Gastroesophageal sphincter (tissue), 4 donors: ENCODE results near the gene SPZ1. TPM values are rescaled to one million over a fixed set of nuclear protein-coding genes. Genes with fewer than 3 reads are reported as not detected.

ENCODE experiments used
- ATAC-seq: fragments of 150-250 bp; one replicate; pipeline ENCODE4 v1.9.1; 2016; ENCODE audit warnings: mild to moderate bottlenecking, moderate library complexity
- H3K27ac ChIP-seq, 4 donors: fragments of 200-600 bp; sonication (generic) in 3 of 4; 1 replicate in 3 of 4; 2 replicates in 1 of 4; pipeline ENCODE4 v1.5.1; 2016 to 2019
- H3K27me3 ChIP-seq: fragments of 200-600 bp; sonication (generic); one replicate; pipeline ENCODE4 v1.5.1; 2019
- H3K36me3 ChIP-seq, 2 donors: fragments of 200-600 bp; sonication (generic); one replicate each; pipeline ENCODE4 v1.5.1; 2019; ENCODE audit warnings: control low read depth in 1 of 2
- H3K4me1 ChIP-seq, 3 donors: fragments of 200-600 bp; sonication (generic); 1 replicate in 2 of 3; 2 replicates in 1 of 3; pipeline ENCODE4 v1.5.1; 2016 to 2019; ENCODE audit warnings: control low read depth in 2 of 3
- H3K4me3 ChIP-seq, 2 donors: fragments of 200-600 bp; sonication (generic); one replicate each; pipeline ENCODE4 v1.5.1; 2019; ENCODE audit warnings: mild to moderate bottlenecking in 1 of 2, moderate library complexity in 1 of 2
- H3K9me3 ChIP-seq, 3 donors: fragments of 200-600 bp; sonication (generic); one replicate each; pipeline ENCODE4 v1.5.1; 2017 to 2019; ENCODE audit warnings: control low read depth in 2 of 3
- CTCF ChIP-seq, 4 experiments: fragments of 200-600 bp in 2 of 4; fragments of 450-650 bp in 2 of 4; sonication (generic) in 1 of 4; IDR thresholded peaks; one replicate each; pipeline ENCODE4 v1.5.1; 2017 to 2019; ENCODE audit warnings: antibody characterized with exemption in 4 of 4, mild to moderate bottlenecking in 2 of 4, moderate library complexity in 2 of 4
- EP300 ChIP-seq: sonication (generic); formaldehyde crosslinking; IDR thresholded peaks from one replicate; pipeline ENCODE4 v1.6.1; 2017; ENCODE audit warnings: antibody characterized with exemption, mild to moderate bottlenecking
- POLR2A ChIP-seq, 2 donors: fragments of 450-650 bp; IDR thresholded peaks; one replicate each; pipeline ENCODE4 v1.6.1; 2017; ENCODE audit warnings: antibody characterized with exemption in 2 of 2, mild to moderate bottlenecking in 2 of 2, moderate library complexity in 1 of 2
- POLR2AphosphoS5 ChIP-seq: sonication (generic); formaldehyde crosslinking; IDR thresholded peaks from one replicate; pipeline ENCODE4 v1.6.1; 2017; ENCODE audit warnings: antibody characterized with exemption
- WGBS, 2 donors: methylation state at CpG; one replicate each; pipeline ENCODE4 v1.1.5; 2018; ENCODE audit warnings: low coverage in 1 of 2; 5-methylcytosine and 5-hydroxymethylcytosine counted together
- total RNA-seq, 4 donors: library from RNA; depleted of rRNA; stranded (reverse); fragments of >200 nt; gene quantifications; one replicate each; pipeline ENCODE4 v1.1.0, GENCODE V29; 2016

SPZ1 gene
- total RNA-seq, 4 donors from 2014 or later: not detected

DNA sequence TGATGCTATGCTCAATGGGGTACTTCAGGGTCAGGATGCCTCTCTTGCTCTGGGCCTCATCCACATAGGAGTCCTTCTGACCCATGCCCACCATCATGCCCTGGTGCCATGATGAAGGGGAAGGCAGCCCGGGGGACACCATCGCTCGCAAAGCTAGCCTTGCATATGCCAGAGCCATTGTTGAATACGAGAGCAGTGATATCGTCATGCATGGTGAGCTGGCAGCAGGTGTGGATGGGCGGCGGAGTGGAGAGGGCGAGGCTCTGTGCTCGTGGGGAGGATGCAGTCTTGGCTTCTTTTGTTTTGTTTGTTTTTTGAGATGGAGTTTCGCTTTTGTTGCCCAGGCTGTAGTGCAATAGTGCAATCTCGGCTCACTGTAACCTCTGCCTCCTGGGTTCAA is 17.2 kb upstream of the SPZ1 start:
- H3K27me3 ChIP-seq: no peaks in the 10 kb centered on the region
- no peak overlapping the region for H3K27ac ChIP-seq
- ATAC-seq: no peak
- H3K36me3 ChIP-seq: no peaks in the 10 kb centered on the region
- H3K4me1 ChIP-seq: no peaks in the 10 kb centered on the region
- no peak overlapping the region for H3K4me3 ChIP-seq
- no peak for TF ChIP-seq EP300
- no peak for TF ChIP-seq POLR2A (IDR thresholded peaks at IDR 0.05)
- no peak for TF ChIP-seq CTCF (IDR thresholded peaks at IDR 0.05)
- no peak for TF ChIP-seq POLR2AphosphoS5
- no peaks in the 10 kb centered on the region for H3K9me3 ChIP-seq
- WGBS, 2 donors: 89 to 96% methylated on average over 6 to 9 of the region's 11 CpGs

- Histone ChIP-seq H3K4me1 (no peaks in the 10 kb centered on the region), H3K36me3 (no peaks in the 10 kb centered on the region), H3K9me3 (no peaks in the 10 kb centered on the region), H3K27ac (no peak overlapping the region), H3K4me3 (no peak overlapping the region), H3K27me3 (no peaks in the 10 kb centered on the region)
- TF ChIP-seq EP300 (no peak), POLR2AphosphoS5 (no peak), POLR2A (IDR thresholded peaks at IDR 0.05) (no peak), CTCF (IDR thresholded peaks at IDR 0.05) (no peak)
- 66 to 70% methylated on average over 4 to 11 of the region's 11 CpGs for WGBS, 2 donors
- ATAC-seq: no peak
Measured at GRCh38 chr5:80308526-80308925, 11.3 kb upstream of the SPZ1 start.

GRCh38 chr5:80309871-80310665 is 9.7 kb upstream of the SPZ1 start:
- TF ChIP-seq EP300: no peak
- no peak for TF ChIP-seq POLR2A (IDR thresholded peaks at IDR 0.05)
- no peak for TF ChIP-seq CTCF (IDR thresholded peaks at IDR 0.05)
- TF ChIP-seq POLR2AphosphoS5: no peak
- no peak for ATAC-seq
- WGBS, 2 donors: 51 to 61% methylated on average over 3 to 5 of the region's 34 CpGs

GRCh38 chr5:80315244-80315643 is 4.6 kb upstream of the SPZ1 start:
- H3K27me3 ChIP-seq: no peaks in the 10 kb centered on the region
- H3K36me3 ChIP-seq: no peaks in the 10 kb centered on the region
- TF ChIP-seq CTCF (IDR thresholded peaks at IDR 0.05) (no peak), POLR2A (IDR thresholded peaks at IDR 0.05) (no peak), POLR2AphosphoS5 (no peak), EP300 (no peak)
- 71% methylated on average over 1 of the region's 1 CpG; no CpG with 5 or more reads in 1 of the 2 donors for WGBS, 2 donors
- no peak overlapping the region for H3K27ac ChIP-seq
- ATAC-seq: no peak
- no peaks in the 10 kb centered on the region for H3K9me3 ChIP-seq
- H3K4me1 ChIP-seq: no peaks in the 10 kb centered on the region
- H3K4me3 ChIP-seq: no peak overlapping the region

More at GRCh38 chr5:80309871-80310665, 9.7 kb upstream of the SPZ1 start:
- Histone ChIP-seq H3K9me3 (no peaks in the 10 kb centered on the region), H3K4me1 (no peaks in the 10 kb centered on the region), H3K4me3 (no peak overlapping the region), H3K27ac (no peak overlapping the region), H3K36me3 (no peaks in the 10 kb centered on the region), H3K27me3 (no peaks in the 10 kb centered on the region)

DNA sequence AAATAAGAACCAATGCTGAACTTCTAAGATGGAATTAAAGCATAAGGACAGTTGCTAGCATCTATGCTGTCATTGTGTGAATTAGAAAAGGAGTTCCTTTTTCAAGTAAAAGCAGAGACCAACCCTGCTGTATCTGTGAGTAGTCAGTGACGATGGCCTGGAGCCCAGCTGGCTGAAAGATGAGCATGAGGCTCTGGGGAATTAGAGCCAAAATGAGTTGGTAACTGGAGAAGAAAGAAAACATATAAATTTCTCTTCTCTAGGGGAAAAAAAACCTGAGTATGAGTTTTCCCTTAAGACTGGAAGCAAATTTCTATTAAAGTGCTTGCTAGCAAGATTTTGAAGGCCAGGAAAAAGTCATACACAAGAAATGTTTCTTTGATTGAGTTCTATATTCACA is 1.6 kb upstream of the SPZ1 start:
- 38 to 44% methylated on average over 1 of the region's 1 CpG for WGBS, 2 donors
- H3K27ac ChIP-seq: no peak overlapping the region
- no peaks in the 10 kb centered on the region for H3K27me3 ChIP-seq
- TF ChIP-seq CTCF (IDR thresholded peaks at IDR 0.05) (no peak), POLR2AphosphoS5 (no peak), EP300 (no peak), POLR2A (IDR thresholded peaks at IDR 0.05) (no peak)
- no peak for ATAC-seq
- H3K9me3 ChIP-seq: no peaks in the 10 kb centered on the region
- H3K4me3 ChIP-seq: no peak overlapping the region
- no peaks in the 10 kb centered on the region for H3K36me3 ChIP-seq
- no peaks in the 10 kb centered on the region for H3K4me1 ChIP-seq
